Psoas muscle (tissue), 8 donors: Measurements from ENCODE around the gene BSX. TPM values are rescaled to one million over a fixed set of nuclear protein-coding genes. Genes with fewer than 3 reads are reported as not detected.

ENCODE experiments used
- ATAC-seq, 4 donors: fragments of 200-7000 bp; cut with Tn5 transposase; one replicate each; pipeline ENCODE4 v1.9.1; 2020; ENCODE audit warnings: moderate library complexity in 3 of 4, mild to moderate bottlenecking in 2 of 4
- DNase-seq, 2 donors: peaks; one replicate each; pipeline ENCODE4 v3.0.0-alpha.2; 2020
- H3K27ac ChIP-seq: fragments of 200-600 bp; one replicate; pipeline ENCODE4 v1.8.0; 2022
- H3K27me3 ChIP-seq, 3 donors: fragments of 200-600 bp in 1 of 3; one replicate each; pipeline versions ENCODE4 v1.6.1 to v1.8.0; 2013 to 2022; ENCODE audit warnings: low read length in 2 of 3, mild to moderate bottlenecking in 2 of 3, moderate library complexity in 1 of 3; ENCODE audit not compliant: insufficient read depth in 3 of 3
- H3K36me3 ChIP-seq, 2 donors: fragments of 200-600 bp in 1 of 2; one replicate each; pipeline versions ENCODE4 v1.6.1 to v1.8.0; 2013 to 2022; ENCODE audit warnings: low read depth in 1 of 2, mild to moderate bottlenecking in 1 of 2, moderate library complexity in 1 of 2; ENCODE audit not compliant: insufficient read depth in 1 of 2
- H3K4me1 ChIP-seq: fragments of 200-600 bp; one replicate; pipeline ENCODE4 v1.8.0; 2022
- H3K4me3 ChIP-seq: fragments of 200-600 bp; one replicate; pipeline ENCODE4 v1.8.0; 2022; ENCODE audit warnings: mild to moderate bottlenecking
- H3K9me3 ChIP-seq: fragments of 200-600 bp; one replicate; pipeline ENCODE4 v1.8.0; 2022
- CTCF ChIP-seq: fragments of 200-600 bp; IDR thresholded peaks from one replicate; pipeline ENCODE4 v1.8.0; 2022; ENCODE audit warnings: antibody characterized with exemption
- WGBS, 3 donors: extraction: QIAGEN DNeasy Blood & Tissue Kit; methylation state at CpG; one replicate each; pipeline versions ENCODE4 v1.1.6 to v1.1.7; 2013; 5-methylcytosine and 5-hydroxymethylcytosine counted together
- intact Hi-C, 2 donors: fragments of 100-400 bp; cut with DNase I; formaldehyde crosslinking; loops; one replicate each; pipeline versions ENCODE4 v1.11.0 to v1.14.2; 2022
- polyA plus RNA-seq, 3 donors: library from polyadenylated mRNA; stranded (reverse); fragments of 200-250 nt; gene quantifications; one replicate each; pipeline ENCODE4 v1.2.3, GENCODE V29; 2013
- total RNA-seq, 4 donors: library from RNA; stranded (reverse); fragmentation: NEBNext Ultra II Directional in 2 of 4; extraction: Animal tissue kit (Norgen Biotek cat#: 25700) in 2 of 4; gene quantifications; one replicate each; pipeline versions ENCODE4 v1.2.1 to v1.2.4, GENCODE V29; 2021 to 2023
- donor health status: healthy with polysubstance abuse.
- donor health status: DM: no; HTN: no; CAD: no; lungs with moderate emphysema.
- donor health status: Bipolar disorder and iron deficiency.
- donor health status: healthy.
- donor health status: DM: yes; HTN: yes; CAD: no.
- donor health status: DM: no; HTN: no; CAD: no.
- donor health status: DM: no; HTN: no; CAD: no.
- donor health status: DM: yes; HTN: yes; CAD: no.

The BSX gene
- total and polyA plus RNA-seq, 7 donors: not detected

GRCh38 chr11:123011510-123011909, 29.9 kb upstream of the BSX start:
- no peak for TF ChIP-seq CTCF
- H3K27me3 ChIP-seq: peaks cover 0 to 6% (median 3%) of the 10 kb centered on the region in 3 donors
- H3K27ac ChIP-seq: no peak overlapping the region
- no peak overlapping the region for H3K4me3 ChIP-seq
- ATAC-seq: no peak
- H3K4me1 ChIP-seq: no peaks in the 10 kb centered on the region
- intact Hi-C loops: no loop called here
- no peaks in the 10 kb centered on the region for H3K9me3 ChIP-seq
- H3K36me3 ChIP-seq: no peaks in the 10 kb centered on the region
- WGBS, 3 donors: 69 to 73% (median 73%) methylated on average over 4 of the region's 4 CpGs
- DNase-seq: no peak

GRCh38 chr11:123006860-123007542, 25.4 kb upstream of the BSX start:
- Histone ChIP-seq H3K9me3 (no peaks in the 10 kb centered on the region), H3K36me3 (no peaks in the 10 kb centered on the region), H3K4me3 (no peak overlapping the region), H3K27ac (no peak overlapping the region), H3K4me1 (no peaks in the 10 kb centered on the region), H3K27me3 (no peaks in the 10 kb centered on the region)
- WGBS, 3 donors: 85 to 86% (median 86%) methylated on average over 5 of the region's 5 CpGs
- ATAC-seq: no peak
- DNase-seq: no peak
- intact Hi-C loops: no loop called here
- TF ChIP-seq CTCF: no peak

GRCh38 chr11:123000721-123001120, 19.1 kb upstream of the BSX start:
- DNase-seq (no peak), ATAC-seq (no peak)
- H3K9me3 ChIP-seq: no peaks in the 10 kb centered on the region
- intact Hi-C loops: no loop called here
- H3K4me1 ChIP-seq: no peaks in the 10 kb centered on the region
- no peak overlapping the region for H3K4me3 ChIP-seq
- no peaks in the 10 kb centered on the region for H3K36me3 ChIP-seq
- no peak for TF ChIP-seq CTCF
- 79 to 89% (median 85%) methylated on average over 5 of the region's 5 CpGs for WGBS, 3 donors
- H3K27me3 ChIP-seq: peaks cover 0 to 19% (median 0%) of the 10 kb centered on the region in 3 donors
- no peak overlapping the region for H3K27ac ChIP-seq

GRCh38 chr11:122998727-122999366, 17.2 kb upstream of the BSX start:
- Histone ChIP-seq H3K9me3 (no peaks in the 10 kb centered on the region), H3K27me3 (peaks cover 0 to 30% (median 0%) of the 10 kb centered on the region in 3 donors), H3K27ac (no peak overlapping the region), H3K36me3 (no peaks in the 10 kb centered on the region), H3K4me3 (no peak overlapping the region), H3K4me1 (no peaks in the 10 kb centered on the region)
- WGBS, 3 donors: 32 to 33% (median 33%) methylated on average over 14 of the region's 14 CpGs
- DNase-seq: no peak
- no peak for ATAC-seq
- no peak for TF ChIP-seq CTCF
- intact Hi-C loops: no loop called here
